Measurements from ENCODE around the gene ARF3. TPM values are rescaled to one million over a fixed set of nuclear protein-coding genes. Genes with fewer than 3 reads are reported as not detected.

ARF3 gene
- total and polyA plus RNA-seq, 9 of the 15 experiments (the other 6 are each of a cell fraction or from before 2014, with no cell fraction given): 5.9 to 170 (median 64.4) TPM

- no peak for TF ChIP-seq CEBPG (CRISPR knock-in tag; IDR thresholded peaks at IDR 0.05)
- no peak for TF ChIP-seq CEBPG (tag; conservative IDR thresholded peaks at IDR 0.05 in 1 of 2, IDR thresholded peaks at IDR 0.05 in 1 of 2)
- TF ChIP-seq ZHX1 (conservative IDR thresholded peaks at IDR 0.05; ENCODE audit: low read length): no peak
- no peak for TF ChIP-seq SRF (CRISPR knock-in tag; IDR thresholded peaks at IDR 0.05)
- TF ChIP-seq SIX5 (IDR thresholded peaks at IDR 0.05; ENCODE audit: borderline replicate concordance in 1 of 2, insufficient read depth in 1 of 2, low read depth in 1 of 2, low read length in 2 of 2): no peak
- TF ChIP-seq E2F5 (CRISPR knock-in tag; IDR thresholded peaks at IDR 0.05): 0 out of 2 replicates have a peak, but pooled peaks have one; percentile 28
- TF ChIP-seq ZNF184 (CRISPR knock-in tag; IDR thresholded peaks at IDR 0.05): no peak
- TF ChIP-seq BDP1 (IDR thresholded peaks at IDR 0.05; ENCODE audit: insufficient read depth, insufficient read length): no peak
- no peak for TF ChIP-seq ZNF146 (CRISPR knock-in tag; IDR thresholded peaks at IDR 0.05; ENCODE audit: unreplicated experiment)
- no peak for TF ChIP-seq JUN (IDR thresholded peaks at IDR 0.05; ENCODE audit: borderline replicate concordance, low read depth, low read length)
- TF ChIP-seq JUN (CRISPR knock-in tag; IDR thresholded peaks at IDR 0.05; ENCODE audit: borderline replicate concordance): no peak
- TF ChIP-seq DMBX1 (CRISPR knock-in tag; IDR thresholded peaks at IDR 0.05; ENCODE audit: borderline replicate concordance): no peak
- no peak for TF ChIP-seq PRPF4 (IDR thresholded peaks at IDR 0.05; ENCODE audit: insufficient read depth, low read depth, low read length, poor library complexity, severe bottlenecking)
- TF ChIP-seq CBX2 (IDR thresholded peaks at IDR 0.05; ENCODE audit: insufficient read depth, low read length, poor library complexity, severe bottlenecking): no peak
- TF ChIP-seq NR1H2 (CRISPR knock-in tag; IDR thresholded peaks at IDR 0.05): no peak
- no peak for TF ChIP-seq MCM5 (IDR thresholded peaks at IDR 0.05; ENCODE audit: low read depth)
- TF ChIP-seq RUNX1 (IDR thresholded peaks at IDR 0.05; ENCODE audit: low read depth): no peak
- TF ChIP-seq E4F1 (CRISPR knock-in tag; IDR thresholded peaks at IDR 0.05; ENCODE audit: borderline replicate concordance): no peak
- TF ChIP-seq POLR2AphosphoS2 (IDR thresholded peaks at IDR 0.05; ENCODE audit: low read length): no peak
Measured at GRCh38 chr12:48977290-48978281, 20.3 kb upstream of the ARF3 start (continued).

All from K562 (cell line).